Nephron (organoid): Measurements from ENCODE around the gene AP4B1.

Source experiments
- H3K27ac Mint-ChIP-seq, 3 experiments: 2 replicates each; pipeline ENCODE4 v1.8.0; 2020; ENCODE audit warnings: mixed read lengths in 3 of 3, mild to moderate bottlenecking in 2 of 3, moderate library complexity in 1 of 3
- H3K27me3 Mint-ChIP-seq: 2 replicates; pipeline ENCODE4 v1.8.0; 2021; ENCODE audit warnings: low read depth, mild to moderate bottlenecking, moderate library complexity, mixed read lengths
- H3K36me3 Mint-ChIP-seq: 2 replicates; pipeline ENCODE4 v1.8.0; 2020; ENCODE audit warnings: low read depth, mixed read lengths
- H3K4me1 Mint-ChIP-seq: 2 replicates; pipeline ENCODE4 v1.8.0; 2020; ENCODE audit warnings: mixed read lengths
- H3K4me3 Mint-ChIP-seq, 3 experiments: 2 replicates each; pipeline ENCODE4 v1.8.0; 2020; ENCODE audit warnings: mild to moderate bottlenecking in 3 of 3, mixed read lengths in 3 of 3, moderate library complexity in 2 of 3
- H3K9me3 Mint-ChIP-seq: 2 replicates; pipeline ENCODE4 v1.8.0; 2020; ENCODE audit warnings: mixed read lengths
- TF ChIP-seq, protein P1 (sequence below), 3 experiments: fragments of 200-600 bp; sonication (generic); IDR thresholded peaks; one replicate each; pipeline ENCODE4 v1.5.0; 2021; ENCODE audit warnings: antibody characterized with exemption in 3 of 3; ENCODE audit not compliant: unreplicated experiment in 3 of 3

The AP4B1 gene

GRCh38 chr1:113868387-113869083 lies 36.1 kb downstream of the AP4B1 start:
- H3K4me1 Mint-ChIP-seq = no peaks in the 10 kb centered on the region
- H3K9me3 Mint-ChIP-seq = no peaks in the 10 kb centered on the region
- no peaks in the 10 kb centered on the region for H3K36me3 Mint-ChIP-seq
- H3K27ac Mint-ChIP-seq = no peak overlapping the region
- peaks cover 4% of the 10 kb centered on the region for H3K27me3 Mint-ChIP-seq
- TF ChIP-seq, protein P1, sequence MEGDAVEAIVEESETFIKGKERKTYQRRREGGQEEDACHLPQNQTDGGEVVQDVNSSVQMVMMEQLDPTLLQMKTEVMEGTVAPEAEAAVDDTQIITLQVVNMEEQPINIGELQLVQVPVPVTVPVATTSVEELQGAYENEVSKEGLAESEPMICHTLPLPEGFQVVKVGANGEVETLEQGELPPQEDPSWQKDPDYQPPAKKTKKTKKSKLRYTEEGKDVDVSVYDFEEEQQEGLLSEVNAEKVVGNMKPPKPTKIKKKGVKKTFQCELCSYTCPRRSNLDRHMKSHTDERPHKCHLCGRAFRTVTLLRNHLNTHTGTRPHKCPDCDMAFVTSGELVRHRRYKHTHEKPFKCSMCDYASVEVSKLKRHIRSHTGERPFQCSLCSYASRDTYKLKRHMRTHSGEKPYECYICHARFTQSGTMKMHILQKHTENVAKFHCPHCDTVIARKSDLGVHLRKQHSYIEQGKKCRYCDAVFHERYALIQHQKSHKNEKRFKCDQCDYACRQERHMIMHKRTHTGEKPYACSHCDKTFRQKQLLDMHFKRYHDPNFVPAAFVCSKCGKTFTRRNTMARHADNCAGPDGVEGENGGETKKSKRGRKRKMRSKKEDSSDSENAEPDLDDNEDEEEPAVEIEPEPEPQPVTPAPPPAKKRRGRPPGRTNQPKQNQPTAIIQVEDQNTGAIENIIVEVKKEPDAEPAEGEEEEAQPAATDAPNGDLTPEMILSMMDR (IDR thresholded peaks at IDR 0.05; ENCODE audit: unreplicated experiment in 3 of 3) = no peak
- no peak overlapping the region for H3K4me3 Mint-ChIP-seq

- no peaks in the 10 kb centered on the region for H3K4me1 Mint-ChIP-seq
- TF ChIP-seq, protein P1 (IDR thresholded peaks at IDR 0.05; ENCODE audit: unreplicated experiment in 3 of 3) = no peak
- H3K4me3 Mint-ChIP-seq = no peak overlapping the region
- no peaks in the 10 kb centered on the region for H3K27me3 Mint-ChIP-seq
- H3K27ac Mint-ChIP-seq = no peak overlapping the region
- H3K9me3 Mint-ChIP-seq = no peaks in the 10 kb centered on the region
- H3K36me3 Mint-ChIP-seq = no peaks in the 10 kb centered on the region
Observed at GRCh38 chr1:113861641-113862040, 43.0 kb downstream of the AP4B1 start.

- H3K27me3 Mint-ChIP-seq = no peaks in the 10 kb centered on the region
- no peak overlapping the region for H3K4me3 Mint-ChIP-seq
- peak overlapping the region in 2 of 3 experiments; percentile 11 to 15 for H3K27ac Mint-ChIP-seq
- no peaks in the 10 kb centered on the region for H3K36me3 Mint-ChIP-seq
- TF ChIP-seq, protein P1 (IDR thresholded peaks at IDR 0.05; ENCODE audit: unreplicated experiment in 3 of 3) = no peak
- no peaks in the 10 kb centered on the region for H3K4me1 Mint-ChIP-seq
- H3K9me3 Mint-ChIP-seq = no peaks in the 10 kb centered on the region
Observed at GRCh38 chr1:113860891-113861290, 43.7 kb downstream of the AP4B1 start.

DNA sequence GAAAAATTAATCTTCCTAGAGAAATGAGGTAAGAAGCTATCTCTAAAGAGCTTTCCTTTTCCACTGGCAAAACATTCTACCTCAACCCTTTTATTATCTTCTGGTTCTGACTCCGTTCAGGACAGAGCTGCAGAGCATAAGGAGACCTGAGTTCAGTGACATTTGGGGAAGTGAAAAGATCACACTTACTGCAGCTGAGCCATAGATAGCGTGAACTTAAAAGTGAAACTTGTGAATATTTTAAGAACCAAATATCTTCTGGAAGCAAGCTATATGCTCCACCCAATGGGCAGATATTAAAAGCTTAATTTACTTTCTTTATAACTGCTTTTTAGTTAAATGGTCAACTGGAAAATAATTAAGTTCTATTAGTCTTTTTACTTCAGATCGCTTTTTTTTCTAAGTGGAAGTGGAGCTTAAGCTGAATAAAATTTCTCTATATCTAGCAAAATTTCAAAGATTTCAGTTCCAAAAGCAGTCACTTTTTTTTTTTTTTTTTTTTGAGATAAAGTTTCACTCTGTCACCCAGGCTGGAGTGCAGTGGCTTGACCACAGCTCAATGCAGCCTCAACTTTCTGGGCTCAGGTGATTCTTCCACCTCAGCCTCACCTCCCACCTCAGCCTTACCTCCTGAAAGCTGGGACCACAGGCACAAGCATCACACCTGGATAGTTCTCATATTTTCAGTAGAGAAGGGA lies 45.0 kb downstream of the AP4B1 start:
- H3K9me3 Mint-ChIP-seq = no peaks in the 10 kb centered on the region
- no peaks in the 10 kb centered on the region for H3K36me3 Mint-ChIP-seq
- no peak overlapping the region for H3K27ac Mint-ChIP-seq
- H3K4me3 Mint-ChIP-seq = no peak overlapping the region
- H3K27me3 Mint-ChIP-seq = no peaks in the 10 kb centered on the region
- TF ChIP-seq, protein P1 (IDR thresholded peaks at IDR 0.05; ENCODE audit: unreplicated experiment in 3 of 3) = no peak
- no peaks in the 10 kb centered on the region for H3K4me1 Mint-ChIP-seq

DNA sequence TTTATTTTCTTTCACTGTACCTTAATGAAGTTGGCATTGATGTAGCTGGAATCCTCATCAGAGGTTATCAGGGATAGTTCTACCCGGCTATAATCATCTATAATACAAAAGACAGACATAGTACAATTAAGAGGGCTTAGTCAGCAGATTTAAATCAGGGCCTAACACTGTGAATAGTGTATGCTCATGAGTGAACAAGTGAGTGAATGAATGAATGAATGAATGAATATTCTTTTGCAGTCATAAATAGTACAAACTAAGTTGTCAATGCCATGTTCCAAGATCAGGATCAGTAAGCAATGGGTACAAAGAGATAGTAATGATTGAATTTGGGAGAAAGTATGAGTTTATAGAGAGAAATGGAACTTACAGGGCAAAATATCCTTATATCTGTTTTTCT lies 45.6 kb downstream of the AP4B1 start:
- no peaks in the 10 kb centered on the region for H3K9me3 Mint-ChIP-seq
- TF ChIP-seq, protein P1 (IDR thresholded peaks at IDR 0.05; ENCODE audit: unreplicated experiment in 3 of 3) = no peak
- no peak overlapping the region for H3K4me3 Mint-ChIP-seq
- no peaks in the 10 kb centered on the region for H3K4me1 Mint-ChIP-seq
- H3K27ac Mint-ChIP-seq = no peak overlapping the region
- H3K27me3 Mint-ChIP-seq = no peaks in the 10 kb centered on the region
- H3K36me3 Mint-ChIP-seq = no peaks in the 10 kb centered on the region

- TF ChIP-seq, protein P1 (IDR thresholded peaks at IDR 0.05; ENCODE audit: unreplicated experiment in 3 of 3) = no peak
- Mint-ChIP-seq H3K27ac (no peak overlapping the region), H3K36me3 (no peaks in the 10 kb centered on the region), H3K27me3 (no peaks in the 10 kb centered on the region), H3K4me1 (no peaks in the 10 kb centered on the region), H3K4me3 (no peak overlapping the region), H3K9me3 (no peaks in the 10 kb centered on the region)
Observed at GRCh38 chr1:113858418-113858817, 46.2 kb downstream of the AP4B1 start.
